HTR-8/SVneo (cell line): ENCODE results near the gene MIER2.
A peak's percentile ranks its signal among the peaks of the same experiment; 100 is the strongest.

Experiments
- DNase-seq: peaks from one replicate; pipeline ENCODE4 v3.0.0; 2011; ENCODE audit warnings: low spot score, mixed read lengths; ENCODE audit not compliant: insufficient read length
- FAIRE-seq: peaks from 2 replicates; lab custom pipeline; 2011; peaks lifted over from hg19 to GRCh38; lab: Jason Lieb, UNC

MIER2 gene

GRCh38 chr19:379796-380195 is 35.2 kb upstream of the MIER2 start:
- no peak for DNase-seq
- no peak for FAIRE-seq

- FAIRE-seq (no peak), DNase-seq (no peak)
Observed at GRCh38 chr19:378706-379105, 34.1 kb upstream of the MIER2 start.

GRCh38 chr19:377801-378581 is 33.4 kb upstream of the MIER2 start:
- FAIRE-seq (no peak), DNase-seq (no peak)

- DNase-seq (no peak), FAIRE-seq (no peak)
Observed at GRCh38 chr19:376111-376470, 31.5 kb upstream of the MIER2 start.

GRCh38 chr19:375395-376110 is 31.0 kb upstream of the MIER2 start:
- DNase-seq (no peak), FAIRE-seq (no peak)

- DNase-seq: no peak
- FAIRE-seq: no peak
Observed at GRCh38 chr19:374886-375235, 30.3 kb upstream of the MIER2 start.

- no peak for DNase-seq
- no peak for FAIRE-seq
Observed at GRCh38 chr19:374183-374885, 29.7 kb upstream of the MIER2 start.

- FAIRE-seq (no peak), DNase-seq (no peak)
Observed at GRCh38 chr19:373391-374182, 29.0 kb upstream of the MIER2 start.

- no peak for FAIRE-seq
- DNase-seq: no peak
Observed at GRCh38 chr19:372306-372890, 27.8 kb upstream of the MIER2 start.

GRCh38 chr19:371501-372168 is 27.0 kb upstream of the MIER2 start:
- peak; percentile 4 for FAIRE-seq
- no peak for DNase-seq

GRCh38 chr19:370641-371330 is 26.2 kb upstream of the MIER2 start:
- no peak for FAIRE-seq
- DNase-seq: no peak

GRCh38 chr19:369876-370275 is 25.3 kb upstream of the MIER2 start:
- FAIRE-seq: no peak

GRCh38 chr19:369256-369655 is 24.7 kb upstream of the MIER2 start:
- FAIRE-seq (no peak), DNase-seq (no peak)

More at GRCh38 chr19:369876-370275, 25.3 kb upstream of the MIER2 start:
- no peak for DNase-seq

- FAIRE-seq (no peak), DNase-seq (no peak)
Observed at GRCh38 chr19:368630-369024, 24.0 kb upstream of the MIER2 start.

GRCh38 chr19:367963-368629 is 23.5 kb upstream of the MIER2 start:
- DNase-seq: no peak
- FAIRE-seq: no peak

- no peak for FAIRE-seq
Observed at GRCh38 chr19:367561-367960, 23.0 kb upstream of the MIER2 start.

GRCh38 chr19:366951-367350 is 22.4 kb upstream of the MIER2 start:
- FAIRE-seq (no peak), DNase-seq (no peak)

More at GRCh38 chr19:367561-367960, 23.0 kb upstream of the MIER2 start:
- no peak for DNase-seq

- no peak for DNase-seq
- FAIRE-seq: no peak
Observed at GRCh38 chr19:366205-366783, 21.7 kb upstream of the MIER2 start.
